GM21390 (cell line): Measurements from ENCODE around the gene SLC26A9.
"Not testable (repeated sequence)": the region's sequence is repeated elsewhere in the genome, so short reads cannot be mapped to it uniquely, and the experiment has no call there.

ENCODE experiments used
- ATAC-seq: cut with Tn5 transposase; IDR thresholded peaks from one replicate; pipeline ENCODE4 v1.9.1; 2021; ENCODE audit not compliant: unreplicated experiment

Gene SLC26A9

DNA sequence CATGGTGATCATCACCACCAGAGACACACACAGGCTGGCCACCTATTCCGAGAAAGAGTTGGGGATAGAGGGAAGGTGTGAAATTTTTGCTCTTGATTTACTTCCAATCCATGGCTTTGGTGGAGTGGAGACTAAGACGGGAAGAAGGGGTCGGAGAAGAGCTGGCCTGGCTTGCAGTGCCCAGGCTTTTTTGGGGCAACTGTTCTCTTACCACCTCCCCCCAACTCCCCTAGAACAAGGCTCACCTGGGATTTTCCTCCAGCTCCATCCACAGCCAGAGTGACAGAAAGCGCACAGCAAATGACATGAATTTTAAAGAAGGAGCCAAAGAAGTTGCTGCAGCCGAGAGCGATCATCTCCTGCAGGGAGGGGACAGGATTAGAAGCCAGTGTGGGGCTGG lies 16.0 kb downstream of the SLC26A9 start:
- ATAC-seq: no peak

DNA sequence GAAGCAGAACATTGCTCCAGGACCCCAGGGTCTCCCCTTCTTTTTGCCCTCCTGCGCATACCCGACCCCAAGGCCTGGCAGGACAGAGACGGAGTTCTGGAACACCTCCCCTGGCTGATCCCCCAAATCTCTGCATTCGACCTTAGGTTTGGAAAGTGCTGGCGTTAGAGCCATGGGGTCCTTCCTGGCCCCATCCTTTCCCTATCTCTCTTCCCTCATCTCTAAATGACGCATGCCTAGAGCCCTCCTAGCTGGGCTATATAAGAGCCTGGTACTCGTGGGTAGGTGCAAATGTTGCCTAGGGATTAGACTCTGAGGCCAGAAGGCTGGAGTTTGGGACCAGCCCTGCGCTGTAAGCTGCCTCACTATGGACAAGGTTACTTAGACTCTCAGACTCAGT lies 16.6 kb downstream of the SLC26A9 start:
- no peak for ATAC-seq

DNA sequence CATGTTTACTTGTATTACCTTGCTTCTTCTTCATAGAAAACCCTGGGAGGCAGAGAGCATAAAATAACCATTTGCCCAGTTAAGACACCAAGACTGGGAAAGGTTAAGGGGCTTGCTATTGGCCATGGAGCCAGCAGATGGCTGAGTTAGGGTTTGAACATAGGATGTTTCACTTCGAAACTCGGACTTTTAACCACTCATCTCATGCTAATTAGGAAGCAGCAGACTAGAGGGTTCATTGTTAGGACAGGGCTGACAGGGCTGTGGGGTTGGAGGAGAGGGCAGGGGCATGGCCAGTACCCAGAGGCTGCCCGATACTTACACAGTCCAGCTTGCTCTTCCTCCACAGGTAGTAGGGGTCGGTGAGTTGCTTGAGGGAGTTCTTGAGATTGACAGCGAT lies 17.0 kb downstream of the SLC26A9 start:
- no peak for ATAC-seq

DNA sequence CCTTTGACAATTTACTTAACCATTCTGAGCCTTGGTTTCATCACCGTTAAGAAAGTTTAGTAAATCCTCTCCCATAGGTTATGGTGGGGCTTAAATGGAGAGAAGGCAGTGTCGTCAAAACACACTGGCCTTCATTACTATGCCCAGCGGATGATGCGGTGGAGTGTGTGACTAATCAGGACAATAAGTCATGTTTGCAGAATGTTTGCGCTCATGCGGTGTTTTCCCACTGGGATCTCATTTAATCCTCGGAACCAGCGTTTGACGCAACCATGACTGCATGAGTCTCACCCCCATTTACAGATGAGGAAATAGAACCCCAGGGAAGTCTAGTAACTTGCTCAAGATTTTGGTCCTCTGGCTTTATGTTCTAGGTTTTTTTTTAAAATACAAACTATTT lies 17.5 kb downstream of the SLC26A9 start:
- no peak for ATAC-seq

DNA sequence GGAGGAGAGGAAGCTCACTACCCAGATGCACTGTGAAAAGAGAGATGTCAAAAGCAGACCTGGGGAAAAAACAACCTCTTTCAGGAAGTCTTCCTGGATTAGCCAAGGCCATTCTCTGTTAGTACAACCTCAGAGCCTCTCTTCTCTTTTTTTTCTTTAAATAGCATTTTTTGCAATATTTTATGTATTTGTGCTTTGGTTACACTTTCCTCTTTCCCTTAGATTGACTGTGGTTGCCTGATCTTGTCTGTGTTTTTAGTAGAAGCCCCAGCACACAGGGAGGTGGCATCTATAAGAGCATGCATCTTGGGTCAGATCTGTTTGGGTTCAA lies 18.8 kb downstream of the SLC26A9 start:
- no peak for ATAC-seq

DNA sequence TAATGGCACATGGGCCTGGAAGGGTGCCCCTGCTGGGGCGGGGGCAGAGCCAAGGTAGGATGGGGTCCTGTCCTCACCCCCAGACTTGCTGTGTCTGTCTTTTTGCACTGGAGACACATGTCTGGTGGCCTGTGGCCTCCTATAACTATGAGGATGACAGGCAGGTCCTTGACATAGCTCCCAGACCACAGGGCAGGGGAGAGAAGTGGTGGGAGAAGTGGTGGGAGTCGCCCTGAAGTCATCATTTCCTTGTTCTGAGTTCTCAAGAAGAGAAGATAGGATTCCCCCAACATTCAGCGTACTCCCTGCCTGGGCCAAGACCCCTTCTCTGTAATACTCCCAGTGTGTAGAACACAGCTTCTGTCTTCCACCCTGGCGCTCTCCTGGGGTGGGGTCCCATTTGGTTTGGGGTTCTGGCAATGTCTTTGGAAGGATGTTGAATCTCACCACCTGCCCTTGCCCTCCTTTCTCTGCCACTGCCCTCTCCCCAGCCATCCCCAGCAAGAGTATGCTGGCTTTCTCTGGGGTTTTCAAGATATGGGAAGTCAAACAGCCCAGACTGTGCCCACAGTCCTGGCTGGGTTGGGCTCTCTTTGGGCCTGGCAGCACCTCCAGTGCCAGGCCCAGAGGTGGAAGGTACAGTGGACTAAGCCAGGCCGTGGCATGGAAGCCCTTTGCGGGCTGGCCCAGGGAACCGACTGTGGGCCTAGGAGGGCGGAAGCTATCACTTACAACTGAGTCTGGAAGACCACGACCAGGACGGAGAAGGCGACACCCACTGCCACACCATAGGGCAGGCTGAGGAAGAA lies 19.4 kb downstream of the SLC26A9 start:
- no peak for ATAC-seq

DNA sequence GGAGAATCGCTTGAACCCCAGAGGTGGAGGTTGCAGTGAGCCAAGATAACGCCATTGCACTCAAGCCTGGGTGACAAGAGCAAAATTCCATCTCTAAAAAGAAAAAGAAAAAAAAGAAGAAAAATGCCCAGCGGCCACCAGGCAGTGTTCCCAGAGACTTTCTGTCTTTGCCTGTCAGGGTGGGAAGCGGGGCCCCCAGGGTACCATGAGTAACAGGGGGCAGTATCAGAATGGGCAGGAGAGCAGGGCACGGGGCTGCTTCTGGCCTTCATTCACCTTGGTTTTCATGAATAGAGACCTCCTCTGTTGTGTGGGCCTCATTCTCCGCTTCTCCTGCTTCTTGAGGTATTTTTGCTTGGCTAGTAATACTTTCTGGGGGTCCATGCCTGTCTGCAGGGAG lies 20.4 kb downstream of the SLC26A9 start:
- no peak for ATAC-seq

DNA sequence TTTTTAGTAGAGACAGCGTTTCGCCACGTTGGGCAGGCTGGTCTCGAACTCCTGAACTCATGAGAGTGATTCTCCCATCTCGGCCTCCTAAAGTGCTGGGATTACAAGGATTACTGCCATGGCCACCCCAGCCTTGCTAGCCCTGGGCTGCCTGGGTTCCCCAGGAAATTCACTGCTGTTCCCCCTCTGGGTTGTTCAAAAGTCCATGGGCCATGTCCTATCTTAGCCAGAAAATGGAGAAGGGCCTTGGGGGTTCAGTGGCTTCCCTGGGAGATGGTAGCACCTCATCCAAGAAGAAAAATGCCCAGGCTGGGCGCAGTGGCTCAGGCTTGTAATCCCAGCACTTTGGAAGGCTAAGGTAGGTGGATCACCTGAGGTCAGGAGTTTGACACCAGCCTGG lies 20.9 kb downstream of the SLC26A9 start:
- no peak for ATAC-seq

DNA sequence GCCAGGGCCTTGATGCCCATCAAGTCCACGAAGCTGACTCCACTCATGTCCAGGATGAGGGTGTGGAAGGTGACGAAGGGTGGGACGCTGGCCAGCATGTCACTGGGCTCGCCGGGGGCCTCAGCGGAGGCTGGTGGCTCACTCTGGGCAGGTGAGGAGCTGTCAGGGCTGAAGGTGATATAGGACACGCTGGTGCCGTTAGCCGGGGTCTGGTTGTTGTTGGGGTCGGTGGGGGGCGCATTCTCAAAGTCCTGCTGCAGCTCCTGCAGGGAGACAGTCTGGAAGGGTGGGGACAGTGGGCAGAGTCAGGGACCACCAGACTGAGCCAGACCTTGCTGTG lies 21.7 kb downstream of the SLC26A9 start:
- no peak for ATAC-seq

DNA sequence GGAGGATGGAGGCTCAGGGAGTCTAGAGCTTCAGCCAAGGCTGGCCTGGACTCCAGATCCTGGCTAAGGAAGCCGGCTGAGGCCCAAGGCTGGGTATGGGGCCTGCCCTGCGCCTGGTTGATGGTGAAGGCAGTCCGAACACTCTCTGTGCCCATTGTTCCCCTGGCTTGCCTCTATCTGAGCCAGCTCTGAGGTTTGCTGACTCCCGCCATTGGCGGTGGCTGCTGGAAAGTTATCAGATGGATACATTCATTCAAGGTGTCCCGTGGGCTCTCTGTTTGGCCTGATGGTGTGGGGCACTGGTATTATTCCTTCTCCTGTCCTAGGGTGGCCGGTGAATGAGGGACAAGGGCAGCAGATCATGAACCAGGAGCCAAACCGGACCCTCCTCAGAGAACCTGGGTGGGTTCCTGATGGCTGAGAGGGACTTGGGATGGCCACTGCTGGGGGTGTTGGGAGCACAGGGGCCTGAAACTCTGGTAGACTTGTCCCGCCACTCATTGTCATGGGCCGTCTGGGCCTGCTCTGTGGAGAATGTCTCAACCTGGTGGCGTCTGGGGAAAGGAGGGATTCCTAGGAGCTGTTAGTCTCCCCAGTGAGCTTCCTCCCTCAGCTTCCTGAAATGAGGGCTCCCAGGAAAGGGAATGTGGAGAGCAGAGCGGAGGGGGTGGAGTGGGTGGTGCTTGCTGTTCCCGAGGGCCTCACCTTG lies 22.2 kb downstream of the SLC26A9 start:
- ATAC-seq: no peak

DNA sequence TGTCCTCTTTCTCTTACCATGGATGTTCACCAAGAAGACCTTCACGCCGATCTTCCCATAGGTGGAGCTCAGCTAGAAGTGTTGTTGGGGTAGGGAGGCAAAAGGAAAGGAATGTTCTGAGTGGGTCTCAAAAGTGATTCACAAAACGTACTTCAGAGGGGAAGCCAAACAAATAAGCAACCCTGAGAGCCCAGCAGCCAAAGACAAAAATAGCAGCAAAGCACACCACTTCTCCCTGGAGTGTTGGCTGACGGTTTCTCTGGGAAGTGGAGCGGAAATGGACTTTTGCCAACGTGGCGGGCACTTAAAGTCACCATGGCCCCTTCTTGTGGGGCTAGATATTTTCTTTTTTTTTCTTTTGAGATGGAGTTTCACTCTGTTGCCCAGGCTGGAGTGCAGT lies 23.1 kb downstream of the SLC26A9 start:
- ATAC-seq: no peak

DNA sequence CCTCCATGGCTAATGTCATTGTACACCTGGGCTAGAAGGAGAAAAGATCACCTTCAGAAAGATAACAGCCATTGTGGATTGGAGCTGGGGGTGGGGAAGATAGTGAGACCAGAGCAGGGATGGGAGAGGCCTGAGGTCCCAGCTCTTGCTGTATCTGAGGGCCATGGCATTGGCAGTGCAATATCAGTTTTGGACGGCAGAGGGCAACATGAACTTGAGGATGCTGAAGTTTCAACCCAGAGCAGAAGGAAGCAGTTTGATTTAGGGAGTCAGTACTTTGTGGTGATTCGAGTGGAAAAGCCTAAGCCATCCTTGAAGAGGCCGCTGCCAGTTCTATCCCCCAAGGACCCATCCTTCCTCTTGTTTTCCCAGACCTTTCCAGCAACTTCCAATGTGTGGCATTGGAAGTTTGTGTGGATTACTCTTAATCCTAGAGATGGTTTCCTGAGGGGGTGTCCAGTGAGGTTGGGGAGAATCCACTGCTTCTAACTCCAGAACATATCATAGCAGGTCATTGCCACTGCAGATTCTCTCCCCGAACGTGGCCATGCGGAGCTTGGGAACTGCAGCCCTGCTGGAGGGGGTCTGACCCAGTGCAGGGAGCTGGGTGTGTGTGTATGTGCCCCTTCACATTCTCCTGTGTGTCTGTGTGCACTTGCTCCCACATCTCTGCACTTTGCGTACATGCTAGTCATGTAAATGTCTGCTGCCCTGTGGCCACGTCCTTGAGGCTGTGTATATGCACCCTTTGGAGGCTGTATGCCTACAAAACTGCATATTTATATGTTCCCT lies 24.1 kb downstream of the SLC26A9 start:
- ATAC-seq: no peak

DNA sequence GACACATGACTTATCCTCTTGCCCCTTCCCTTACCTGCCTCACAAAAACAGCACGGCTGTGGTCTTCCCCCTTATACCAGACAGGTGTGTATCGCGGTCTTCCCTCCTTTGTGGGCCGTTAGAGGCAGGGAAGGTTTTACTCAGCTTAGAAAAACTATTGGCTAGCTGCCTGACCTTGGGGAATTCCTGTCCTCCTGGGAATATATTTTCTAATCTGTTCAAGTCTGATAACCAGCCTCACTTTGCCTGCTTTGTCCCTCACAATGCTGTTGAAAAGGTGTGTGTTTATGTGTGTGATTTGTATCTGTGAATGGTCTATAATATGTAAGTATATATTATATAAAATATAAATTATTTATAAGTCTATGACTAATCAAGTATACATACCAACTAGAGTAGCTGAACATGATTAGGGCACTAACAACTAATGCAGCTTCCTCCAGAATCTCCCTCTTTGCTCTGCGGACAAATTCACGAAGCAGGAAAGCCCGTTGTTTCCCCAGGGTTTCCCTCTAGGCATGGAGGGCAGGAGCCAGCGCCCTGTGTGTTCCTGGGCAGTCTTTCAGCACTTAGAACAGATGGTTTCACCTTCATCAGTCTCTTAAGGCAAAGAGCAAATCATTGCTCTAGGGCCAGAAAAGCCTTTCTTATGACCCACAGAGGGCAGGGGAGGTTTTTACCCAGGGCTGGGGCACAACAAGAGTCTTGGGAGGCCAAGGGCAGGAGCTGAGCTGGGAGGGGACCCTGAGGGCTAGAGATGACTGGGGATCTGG lies 25.6 kb downstream of the SLC26A9 start:
- no peak for ATAC-seq

DNA sequence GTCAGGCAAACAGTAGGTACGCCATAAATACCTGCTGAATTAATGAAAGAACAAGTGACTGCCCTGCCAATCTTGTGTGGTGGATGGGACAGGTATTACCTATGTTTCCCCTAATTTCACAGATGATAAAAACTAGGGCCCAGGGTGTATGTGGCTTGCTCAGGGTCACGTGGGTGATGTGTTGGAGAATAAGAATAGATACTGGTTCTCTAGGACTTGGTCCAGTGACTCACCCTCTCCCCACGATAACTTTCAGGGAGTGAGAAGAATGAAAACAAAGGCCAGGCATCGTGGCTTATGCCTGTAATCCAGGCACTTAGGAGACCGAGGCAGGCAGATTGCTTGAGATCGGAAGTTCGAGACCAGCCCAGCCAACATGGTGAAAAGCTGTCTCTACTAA lies 26.7 kb downstream of the SLC26A9 start:
- ATAC-seq: no peak

DNA sequence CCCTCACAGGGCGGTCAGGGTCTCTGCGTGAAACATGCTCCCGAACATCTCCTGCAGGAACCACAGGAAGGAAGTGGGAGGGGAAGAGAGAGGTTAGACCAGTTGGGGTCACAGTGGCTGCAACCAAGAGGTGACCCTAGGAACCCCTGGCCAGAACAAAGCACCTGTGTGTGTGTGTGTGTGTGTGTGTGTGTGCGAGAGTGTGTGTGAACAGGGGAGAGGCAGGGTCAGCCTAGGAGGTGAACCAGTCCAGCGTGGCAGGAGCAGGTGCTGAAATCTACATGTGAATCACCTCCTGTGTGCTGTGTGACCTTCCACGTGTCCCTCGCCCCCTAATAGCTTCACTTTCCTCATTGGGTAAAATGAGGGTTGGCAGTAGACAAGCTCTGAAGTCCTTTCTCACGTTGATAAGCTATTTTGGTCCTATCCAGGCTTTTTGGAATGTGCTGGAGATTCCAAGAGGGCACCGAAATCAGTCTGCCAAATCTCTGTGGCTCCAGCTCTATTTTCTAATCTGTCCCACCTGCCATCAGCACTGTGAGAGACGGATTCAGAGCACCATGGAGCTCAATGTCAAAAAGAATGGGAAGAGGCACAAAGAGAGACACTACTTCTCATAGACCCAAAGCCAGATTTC lies 27.8 kb downstream of the SLC26A9 start:
- no peak for ATAC-seq

DNA sequence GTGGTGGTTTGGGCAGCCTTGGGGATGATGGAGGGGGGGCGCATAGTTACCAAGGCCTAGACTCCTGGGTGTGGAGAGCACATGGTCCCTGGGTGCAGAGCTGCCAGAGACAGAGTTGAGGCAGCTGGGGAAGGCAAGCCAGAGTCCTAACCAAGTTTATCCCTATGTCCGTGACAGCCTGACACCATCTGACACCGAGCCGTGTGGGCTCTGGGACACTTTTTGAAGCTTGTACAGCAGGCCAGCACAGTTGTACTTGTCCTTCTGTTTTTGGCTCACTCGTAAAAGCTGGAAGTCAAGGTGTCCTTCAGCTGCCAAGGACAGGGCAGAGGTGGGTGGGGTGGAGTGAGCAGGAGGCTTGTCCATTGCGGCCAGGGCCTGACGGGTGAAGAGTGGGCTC lies 28.5 kb downstream of the SLC26A9 start:
- no peak for ATAC-seq

DNA sequence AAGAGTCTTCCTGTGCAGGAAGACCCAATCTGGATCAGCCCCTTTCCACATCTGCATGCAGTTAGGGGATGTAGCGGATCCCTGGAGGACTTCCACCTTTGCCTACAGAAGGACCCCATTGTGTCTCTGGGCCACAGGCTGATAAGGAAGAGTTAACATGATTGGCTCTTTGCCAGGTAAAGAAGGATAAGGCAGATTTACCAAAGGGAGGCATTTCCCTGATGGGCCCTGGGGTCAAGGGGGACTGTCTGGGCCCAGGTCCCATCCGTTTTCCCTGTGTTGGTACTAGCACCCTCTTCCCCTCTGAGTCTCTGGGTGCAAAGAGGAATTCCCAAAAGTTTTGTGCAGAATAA lies 29.1 kb downstream of the SLC26A9 start:
- ATAC-seq: no peak

DNA sequence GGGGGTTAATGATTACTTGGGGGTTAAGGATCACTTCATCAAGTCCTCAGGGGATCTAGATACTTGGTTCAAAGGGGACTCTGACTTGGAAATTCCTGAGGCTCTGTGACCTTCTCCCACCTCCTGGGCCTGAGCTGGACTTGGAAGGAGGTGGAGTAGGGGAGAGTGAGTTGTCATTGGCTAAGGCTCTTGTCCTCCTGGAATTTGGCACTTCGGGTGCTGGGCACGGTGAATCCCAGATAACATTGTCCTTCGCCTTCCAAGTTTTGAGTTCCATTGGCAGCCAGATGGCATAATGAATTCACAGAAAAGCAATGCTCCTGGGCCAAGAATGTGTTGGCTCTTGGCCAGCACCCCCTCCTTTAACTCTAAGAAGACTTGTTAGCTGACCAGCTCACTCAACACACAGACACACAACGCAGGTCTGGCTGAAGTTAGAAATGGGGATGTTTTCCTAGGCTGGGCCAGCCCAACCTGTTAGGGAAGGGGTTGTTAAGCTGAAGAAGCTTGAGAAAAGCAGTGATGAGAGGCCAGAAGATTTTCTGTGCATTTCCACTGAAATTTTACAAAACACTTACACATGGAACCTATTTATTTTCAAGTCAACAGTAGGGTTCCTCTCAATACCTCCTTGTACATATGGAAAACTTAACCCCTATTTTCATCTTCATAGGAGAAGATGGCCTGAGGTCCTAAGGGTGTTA lies 29.7 kb downstream of the SLC26A9 start:
- no peak for ATAC-seq

DNA sequence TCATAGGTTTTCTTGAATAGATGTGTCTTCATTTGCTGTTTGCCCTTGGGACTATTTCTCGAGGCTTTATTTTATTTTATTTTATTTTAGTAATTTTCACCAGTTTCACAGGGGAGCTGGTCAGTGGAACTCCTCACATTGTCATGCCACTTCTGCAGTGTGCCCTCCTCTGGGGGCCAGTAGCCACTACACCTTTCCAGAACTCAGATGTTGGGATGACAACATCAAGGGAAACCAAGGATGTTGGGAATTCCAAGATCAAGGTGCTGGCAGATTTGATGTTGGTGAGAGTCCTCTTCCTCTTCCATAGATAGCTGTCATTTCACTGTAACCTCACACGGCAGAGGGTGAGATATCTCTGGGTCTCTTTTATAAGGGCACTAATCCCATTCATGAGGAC lies 35.5 kb downstream of the SLC26A9 start:
- no peak for ATAC-seq

DNA sequence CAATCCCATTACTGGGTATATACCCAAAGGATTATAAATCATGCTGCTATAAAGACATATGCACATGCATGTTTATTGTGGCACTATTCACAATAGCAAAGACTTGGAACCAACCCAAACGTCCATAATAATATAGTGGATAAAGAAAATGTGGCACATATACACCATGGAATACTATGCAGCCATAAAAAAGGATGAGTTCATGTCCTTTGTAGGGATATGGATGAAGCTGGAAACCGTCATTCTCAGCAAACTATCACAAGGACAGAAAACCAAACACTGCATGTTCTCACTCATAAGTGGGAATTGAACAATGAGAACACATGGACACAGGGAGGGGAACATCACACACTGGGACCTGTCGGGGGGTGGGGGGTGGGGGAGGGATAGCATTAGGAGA lies 38.2 kb downstream of the SLC26A9 start:
- not testable (repeated sequence) for ATAC-seq
